A549 (cell line): ENCODE data around the gene STPG2. TPM values are rescaled to one million over a fixed set of nuclear protein-coding genes. Genes with fewer than 3 reads are reported as not detected.

Experiments
- ATAC-seq, 2 experiments: fragments of 200-7000 bp in 1 of 2; fragments of >200 bp in 1 of 2; cut with Nextera tagmentation in 1 of 2; cut with Tn5 transposase in 1 of 2; 3 replicates each; pipeline versions ENCODE4 v1.8.0 to v1.9.1; 2018 to 2020; ENCODE audit warnings: mild to moderate bottlenecking in 1 of 2, moderate library complexity in 1 of 2
- CTCF ChIA-PET: fragments of 300-600 bp; sonication (Branson Sonifier 250); formaldehyde crosslinking; extraction: SDS; loops from one replicate; lab custom pipeline; 2021; ENCODE audit warnings: antibody characterized with exemption, inconsistent platforms; lab: Yijun Ruan, JAX
- POLR2A ChIA-PET: fragments of 350-600 bp; formaldehyde crosslinking; extraction: SDS; loops from one replicate; lab custom pipeline; 2021; ENCODE audit warnings: antibody characterized with exemption, inconsistent platforms; lab: Yijun Ruan, JAX
- DNase-seq, 2 experiments: peaks; one replicate each; pipeline versions ENCODE4 v3.0.0 to v3.0.0-alpha.2; 2011 to 2016; ENCODE audit warnings: low read depth in 1 of 2, low spot score in 1 of 2
- FAIRE-seq: peaks from 2 replicates; lab custom pipeline; 2011; peaks lifted over from hg19 to GRCh38; lab: Jason Lieb, UNC
- H3K27ac ChIP-seq, 2 experiments: fragments of >200 bp; sonication (Bioruptor Twin); formaldehyde crosslinking; 3 replicates each; pipeline ENCODE4 v1.5.1; 2016 to 2017
- H3K4me1 ChIP-seq: fragments of >200 bp; sonication (Bioruptor Twin); formaldehyde crosslinking; 3 replicates; pipeline ENCODE4 v1.6.1; 2016
- H3K4me2 ChIP-seq: fragments of >200 bp; sonication (Bioruptor Twin); formaldehyde crosslinking; 3 replicates; pipeline ENCODE4 v1.6.1; 2016
- H3K4me3 ChIP-seq: fragments of >200 bp; sonication (Bioruptor Twin); formaldehyde crosslinking; 3 replicates; pipeline ENCODE4 v1.5.1; 2016
- H3K9me3 ChIP-seq: fragments of >200 bp; sonication (Bioruptor Twin); formaldehyde crosslinking; 3 replicates; pipeline ENCODE4 v1.6.1; 2016
- BCL3 ChIP-seq: fragments of >200 bp; sonication (Bioruptor Twin); formaldehyde crosslinking; IDR thresholded peaks from 3 replicates; pipeline ENCODE4 v1.6.1; 2016
- CEBPB ChIP-seq, 2 experiments: fragments of >200 bp in 1 of 2; sonication (Bioruptor Twin) in 1 of 2; formaldehyde crosslinking in 1 of 2; IDR thresholded peaks; 2 replicates each; pipeline ENCODE4 v1.6.1; 2012 to 2016
- E2F6 ChIP-seq: IDR thresholded peaks from 2 replicates; pipeline ENCODE4 v1.6.1; 2012; ENCODE audit warnings: low read depth, borderline replicate concordance
- ESRRA ChIP-seq: fragments of 150-350 bp; IDR thresholded peaks from 2 replicates; pipeline ENCODE4 v1.6.1; 2014; ENCODE audit warnings: mild to moderate bottlenecking, low read length, borderline replicate concordance
- FOSB ChIP-seq: fragments of 250-450 bp; sonication (Bioruptor Pico); IDR thresholded peaks from 2 replicates; pipeline ENCODE4 v1.5.0; 2020; ENCODE audit warnings: mild to moderate bottlenecking, moderate library complexity
- FOXS1 ChIP-seq: fragments of 250-450 bp; sonication (Bioruptor Pico); IDR thresholded peaks from 2 replicates; pipeline ENCODE4 v1.5.0; 2020; ENCODE audit warnings: mild to moderate bottlenecking, moderate library complexity
- HDAC2 ChIP-seq: fragments of 200-600 bp; sonication (generic); IDR thresholded peaks from 2 replicates; pipeline ENCODE4 v1.6.1; 2016
- HOXA7 ChIP-seq: fragments of 250-450 bp; sonication (Bioruptor Pico); IDR thresholded peaks from 2 replicates; pipeline ENCODE4 v1.5.0; 2020; ENCODE audit warnings: mild to moderate bottlenecking, moderate library complexity
- HOXB5 ChIP-seq: fragments of 250-450 bp; sonication (Bioruptor Pico); IDR thresholded peaks from 2 replicates; pipeline ENCODE4 v1.5.0; 2020; ENCODE audit warnings: mild to moderate bottlenecking, moderate library complexity
- JUN ChIP-seq, 2 experiments: fragments of >200 bp; sonication (Bioruptor Twin); formaldehyde crosslinking; IDR thresholded peaks; 2 replicates in 1 of 2; 3 replicates in 1 of 2; pipeline ENCODE4 v1.6.1; 2016 to 2017
- JUNB ChIP-seq: fragments of >200 bp; sonication (Bioruptor Twin); formaldehyde crosslinking; IDR thresholded peaks from 2 replicates; pipeline ENCODE4 v1.6.1; 2016
- KDM1A ChIP-seq: fragments of 200-600 bp; sonication (generic); IDR thresholded peaks from 2 replicates; pipeline ENCODE4 v1.6.1; 2016; ENCODE audit warnings: low read depth, mild to moderate bottlenecking
- KDM5A ChIP-seq: fragments of 200-600 bp; sonication (generic); IDR thresholded peaks from 2 replicates; pipeline ENCODE4 v1.6.1; 2016; ENCODE audit warnings: antibody characterized with exemption, mild to moderate bottlenecking
- MAX ChIP-seq: IDR thresholded peaks from 2 replicates; pipeline ENCODE4 v1.6.1; 2012
- NFE2L2 ChIP-seq: fragments of 150-350 bp; conservative IDR thresholded peaks from 2 replicates; pipeline ENCODE4 v1.6.1; 2014; ENCODE audit warnings: low read length
- NR3C1 ChIP-seq: fragments of >200 bp; sonication (Bioruptor Twin); formaldehyde crosslinking; IDR thresholded peaks from 3 replicates; pipeline ENCODE4 v1.6.1; 2017
- PBX3 ChIP-seq: IDR thresholded peaks from 2 replicates; pipeline ENCODE4 v1.6.1; 2012
- PHF8 ChIP-seq: fragments of 200-600 bp; sonication (generic); IDR thresholded peaks from 2 replicates; pipeline ENCODE4 v1.6.1; 2016; ENCODE audit warnings: low read depth, mild to moderate bottlenecking, antibody characterized with exemption, moderate library complexity, borderline replicate concordance
- RAD21 ChIP-seq, 2 experiments: fragments of >200 bp in 1 of 2; sonication (Bioruptor Twin) in 1 of 2; formaldehyde crosslinking in 1 of 2; IDR thresholded peaks in 1 of 2; conservative IDR thresholded peaks in 1 of 2; 2 replicates in 1 of 2; 3 replicates in 1 of 2; pipeline ENCODE4 v1.6.1; 2012 to 2018; ENCODE audit warnings: inconsistent platforms in 1 of 2
- RNF2 ChIP-seq: fragments of 200-600 bp; sonication (generic); IDR thresholded peaks from 2 replicates; pipeline ENCODE4 v1.6.1; 2016; ENCODE audit warnings: low read depth, mild to moderate bottlenecking, antibody characterized with exemption, moderate library complexity, borderline replicate concordance
- SMC3 ChIP-seq: fragments of >200 bp; sonication (Bioruptor Twin); formaldehyde crosslinking; IDR thresholded peaks from 3 replicates; pipeline ENCODE4 v1.6.1; 2018; ENCODE audit warnings: inconsistent platforms
- TFCP2L1 ChIP-seq: fragments of 250-450 bp; sonication (Bioruptor Pico); IDR thresholded peaks from 2 replicates; pipeline ENCODE4 v1.5.0; 2021; ENCODE audit warnings: mild to moderate bottlenecking
- TP53 ChIP-seq: fragments of 250-450 bp; sonication (Bioruptor Pico); IDR thresholded peaks from 2 replicates; pipeline ENCODE4 v1.5.0; 2021; ENCODE audit warnings: mild to moderate bottlenecking, moderate library complexity
- ZC3H11A ChIP-seq: fragments of 450-650 bp; IDR thresholded peaks from 2 replicates; pipeline ENCODE4 v1.6.1; 2014; ENCODE audit warnings: antibody characterized with exemption, mild to moderate bottlenecking
- ZSCAN20 ChIP-seq: fragments of 250-450 bp; sonication (Bioruptor Pico); IDR thresholded peaks from 2 replicates; pipeline ENCODE4 v1.8.0; 2022; ENCODE audit warnings: mild to moderate bottlenecking, moderate library complexity
- WGBS: methylation state at CpG from one replicate; pipeline ENCODE4 v1.1.6; 2017; ENCODE audit errors: missing lambda C conversion rate; 5-methylcytosine and 5-hydroxymethylcytosine counted together
- polyA plus RNA-seq, 4 experiments: library from polyadenylated mRNA; depleted of rRNA in 3 of 4; stranded (reverse); fragments of >200 nt; fragmentation: RNase III in 1 of 4; extraction: RNeasy Plus Mini Kit Qiagen cat#74134 plus additional on column Dnase treatment in 1 of 4; gene quantifications; 2 replicates in 3 of 4; 3 replicates in 1 of 4; pipeline ENCODE4 v1.2.3, GENCODE V29; 2011 to 2017
- TF ChIP-seq, protein P1 (sequence below): fragments of >200 bp; sonication (Bioruptor Twin); formaldehyde crosslinking; IDR thresholded peaks from 3 replicates; pipeline ENCODE4 v1.5.1; 2016

STPG2 gene
- polyA plus RNA-seq, 2 of the 4 experiments (the other 2 are of a cell fraction), result 0.05 TPM; not detected in 1

DNA sequence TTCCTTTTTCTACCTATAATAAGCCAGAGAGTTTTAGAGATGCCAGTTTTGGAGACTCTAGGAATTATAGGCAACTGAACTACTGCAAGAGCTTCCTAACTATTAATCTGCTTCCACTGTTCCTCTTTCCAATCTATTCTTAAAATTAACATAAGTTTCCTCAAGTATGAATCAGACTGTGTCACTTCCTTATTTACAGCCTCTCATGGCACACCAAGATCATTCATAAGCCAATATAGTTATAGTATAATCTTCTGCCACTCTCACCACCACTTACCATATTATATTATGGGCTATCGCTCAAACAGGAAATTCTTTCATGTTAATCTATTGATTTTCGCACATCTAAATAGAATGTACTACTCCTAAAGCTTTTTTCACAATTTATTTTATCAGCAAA lies 383.5 kb downstream of the STPG2 start (continued):
- TF ChIP-seq RAD21 (conservative IDR thresholded peaks at IDR 0.05 in 1 of 2, IDR thresholded peaks at IDR 0.05 in 1 of 2) (no peak), NFE2L2 (no peak)

- FAIRE-seq (no peak), DNase-seq (no peak), ATAC-seq (no peak)
- Histone ChIP-seq H3K4me1 (no peaks in the 10 kb centered on the region), H3K4me2 (no peak overlapping the region), H3K27ac (no peak overlapping the region), H3K9me3 (no peaks in the 10 kb centered on the region), H3K4me3 (no peak overlapping the region)
- WGBS, result 7% methylated on average over 1 of the region's 1 CpG
- POLR2A ChIA-PET, result no interaction called here
- CTCF ChIA-PET, result no interaction called here
- no peak for TF ChIP-seq NFE2L2
- TF ChIP-seq E2F6, result no peak
- no peak for TF ChIP-seq TP53 (CRISPR knock-in tag)
- no peak for TF ChIP-seq JUN (IDR thresholded peaks at IDR 0.05)
- no peak for TF ChIP-seq RNF2
- TF ChIP-seq, protein P1, sequence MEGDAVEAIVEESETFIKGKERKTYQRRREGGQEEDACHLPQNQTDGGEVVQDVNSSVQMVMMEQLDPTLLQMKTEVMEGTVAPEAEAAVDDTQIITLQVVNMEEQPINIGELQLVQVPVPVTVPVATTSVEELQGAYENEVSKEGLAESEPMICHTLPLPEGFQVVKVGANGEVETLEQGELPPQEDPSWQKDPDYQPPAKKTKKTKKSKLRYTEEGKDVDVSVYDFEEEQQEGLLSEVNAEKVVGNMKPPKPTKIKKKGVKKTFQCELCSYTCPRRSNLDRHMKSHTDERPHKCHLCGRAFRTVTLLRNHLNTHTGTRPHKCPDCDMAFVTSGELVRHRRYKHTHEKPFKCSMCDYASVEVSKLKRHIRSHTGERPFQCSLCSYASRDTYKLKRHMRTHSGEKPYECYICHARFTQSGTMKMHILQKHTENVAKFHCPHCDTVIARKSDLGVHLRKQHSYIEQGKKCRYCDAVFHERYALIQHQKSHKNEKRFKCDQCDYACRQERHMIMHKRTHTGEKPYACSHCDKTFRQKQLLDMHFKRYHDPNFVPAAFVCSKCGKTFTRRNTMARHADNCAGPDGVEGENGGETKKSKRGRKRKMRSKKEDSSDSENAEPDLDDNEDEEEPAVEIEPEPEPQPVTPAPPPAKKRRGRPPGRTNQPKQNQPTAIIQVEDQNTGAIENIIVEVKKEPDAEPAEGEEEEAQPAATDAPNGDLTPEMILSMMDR, result no peak
Observed at GRCh38 chr4:97752599-97752998, 390.7 kb downstream of the STPG2 start.

- FAIRE-seq (no peak), ATAC-seq (no peak), DNase-seq (no peak)
- TF ChIP-seq MAX, result no peak
- no peak for TF ChIP-seq HOXA7
- no peak overlapping the region for H3K27ac ChIP-seq
- CTCF ChIA-PET, result interaction anchor here (0.9 kb wide), 1 partner anchor 242 kb away, joined by 3 read pairs; no protein-coding TSS in a partner anchor
- 33% methylated on average over 3 of the region's 3 CpGs for WGBS
- no peak overlapping the region for H3K4me2 ChIP-seq
- H3K4me3 ChIP-seq, result no peak overlapping the region
- H3K4me1 ChIP-seq, result no peaks in the 10 kb centered on the region
- POLR2A ChIA-PET, result no interaction called here
- no peaks in the 10 kb centered on the region for H3K9me3 ChIP-seq
Observed at GRCh38 chr4:97747945-97748344, 395.3 kb downstream of the STPG2 start.

GRCh38 chr4:97720869-97721432 lies 422.3 kb downstream of the STPG2 start:
- CTCF ChIA-PET, result no interaction called here
- H3K4me2 ChIP-seq, result no peak overlapping the region
- H3K27ac ChIP-seq, result no peak overlapping the region
- 2% methylated on average over 4 of the region's 4 CpGs for WGBS
- H3K4me1 ChIP-seq, result no peaks in the 10 kb centered on the region
- no peak overlapping the region for H3K4me3 ChIP-seq
- no peak for ATAC-seq
- peak in 1 of 2 experiments; percentile 40 for DNase-seq
- POLR2A ChIA-PET, result no interaction called here
- H3K9me3 ChIP-seq, result no peaks in the 10 kb centered on the region
- FAIRE-seq, result no peak
- no peak for TF ChIP-seq ZSCAN20 (CRISPR knock-in tag)
- no peak for TF ChIP-seq ESRRA
- TF ChIP-seq KDM5A, result no peak
- TF ChIP-seq PBX3, result no peak
- no peak for TF ChIP-seq NR3C1
- TF ChIP-seq ZC3H11A, result no peak
- peak; percentile 38 to 43; a peak in 4 of 5 replicates for TF ChIP-seq RAD21 (conservative IDR thresholded peaks at IDR 0.05 in 1 of 2, IDR thresholded peaks at IDR 0.05 in 1 of 2)
- no peak for TF ChIP-seq JUNB
- no peak for TF ChIP-seq TFCP2L1 (CRISPR knock-in tag)
- no peak for TF ChIP-seq KDM1A
- no peak for TF ChIP-seq FOXS1 (CRISPR knock-in tag)
- no peak for TF ChIP-seq PHF8
- TF ChIP-seq HDAC2, result no peak
- no peak for TF ChIP-seq CEBPB (IDR thresholded peaks at IDR 0.05)
- TF ChIP-seq BCL3, result no peak
- no peak for TF ChIP-seq FOSB (CRISPR knock-in tag)
- no peak for TF ChIP-seq HOXB5 (CRISPR knock-in tag)
- TF ChIP-seq SMC3, result peak; percentile 24; the same call in 2 of the 3 replicates
- TF ChIP-seq, protein P1, result peak; percentile 19; the same call in 2 of the 3 replicates
